HG02840 (cell line): ENCODE results near the gene MAT2A.
"Not testable (repeated sequence)": the region's sequence is repeated elsewhere in the genome, so short reads cannot be mapped to it uniquely, and the experiment has no call there.

Experiments
- ATAC-seq: cut with Tn5 transposase; IDR thresholded peaks from one replicate; pipeline ENCODE4 v1.9.1; 2021; ENCODE audit warnings: mild to moderate bottlenecking, moderate library complexity, moderate number of reproducible peaks; ENCODE audit not compliant: unreplicated experiment, low FRiP score

MAT2A gene

DNA sequence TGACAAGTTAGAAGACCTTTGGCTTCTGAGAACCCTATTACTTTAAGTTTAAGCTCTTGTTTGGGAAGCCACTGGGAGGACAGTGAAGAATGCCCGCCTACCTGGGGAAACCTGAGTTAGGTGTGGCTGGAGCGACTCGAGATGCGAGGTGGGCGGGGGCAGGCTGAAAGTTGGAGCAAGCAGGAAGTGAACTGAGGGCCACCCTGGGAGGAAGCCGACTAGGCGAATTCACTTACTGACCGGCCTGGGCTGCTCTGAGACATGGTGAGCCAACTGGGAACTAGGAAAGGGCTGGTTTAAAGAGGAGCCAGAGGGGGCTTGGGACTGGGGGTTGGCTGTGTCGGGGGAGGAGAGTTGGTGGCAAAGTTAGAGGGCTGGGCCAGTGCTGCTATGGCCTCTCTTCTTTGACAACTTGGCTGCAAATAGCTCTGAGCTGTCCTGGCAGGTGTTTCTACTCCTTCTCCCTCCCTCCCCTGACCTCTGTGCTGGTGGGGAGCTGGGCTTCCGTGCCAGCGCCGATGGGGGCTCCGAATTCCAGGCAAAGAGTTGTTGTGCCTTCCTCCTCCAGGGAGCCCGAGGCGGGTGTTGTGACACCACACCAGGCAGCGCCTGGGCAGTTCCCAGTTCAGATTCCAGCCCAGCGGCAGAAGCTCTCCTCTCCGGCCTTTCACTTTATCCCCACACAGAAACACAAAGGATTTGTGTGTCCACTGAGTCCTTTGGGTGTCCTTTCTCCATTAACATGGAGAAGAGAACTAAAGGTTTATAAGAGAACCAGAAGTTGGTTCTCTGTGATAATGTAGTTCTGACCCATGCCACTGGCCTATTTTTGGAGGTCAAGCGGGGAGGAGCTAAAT lies 38.6 kb downstream of the MAT2A start, which contains the start of gene VAMP8:
TSS of gene VAMP8 (plus strand) at position 201 of the 857 bp plus-strand sequence. CDS start at position 262, 61 bp downstream.
- ATAC-seq: no peak

DNA sequence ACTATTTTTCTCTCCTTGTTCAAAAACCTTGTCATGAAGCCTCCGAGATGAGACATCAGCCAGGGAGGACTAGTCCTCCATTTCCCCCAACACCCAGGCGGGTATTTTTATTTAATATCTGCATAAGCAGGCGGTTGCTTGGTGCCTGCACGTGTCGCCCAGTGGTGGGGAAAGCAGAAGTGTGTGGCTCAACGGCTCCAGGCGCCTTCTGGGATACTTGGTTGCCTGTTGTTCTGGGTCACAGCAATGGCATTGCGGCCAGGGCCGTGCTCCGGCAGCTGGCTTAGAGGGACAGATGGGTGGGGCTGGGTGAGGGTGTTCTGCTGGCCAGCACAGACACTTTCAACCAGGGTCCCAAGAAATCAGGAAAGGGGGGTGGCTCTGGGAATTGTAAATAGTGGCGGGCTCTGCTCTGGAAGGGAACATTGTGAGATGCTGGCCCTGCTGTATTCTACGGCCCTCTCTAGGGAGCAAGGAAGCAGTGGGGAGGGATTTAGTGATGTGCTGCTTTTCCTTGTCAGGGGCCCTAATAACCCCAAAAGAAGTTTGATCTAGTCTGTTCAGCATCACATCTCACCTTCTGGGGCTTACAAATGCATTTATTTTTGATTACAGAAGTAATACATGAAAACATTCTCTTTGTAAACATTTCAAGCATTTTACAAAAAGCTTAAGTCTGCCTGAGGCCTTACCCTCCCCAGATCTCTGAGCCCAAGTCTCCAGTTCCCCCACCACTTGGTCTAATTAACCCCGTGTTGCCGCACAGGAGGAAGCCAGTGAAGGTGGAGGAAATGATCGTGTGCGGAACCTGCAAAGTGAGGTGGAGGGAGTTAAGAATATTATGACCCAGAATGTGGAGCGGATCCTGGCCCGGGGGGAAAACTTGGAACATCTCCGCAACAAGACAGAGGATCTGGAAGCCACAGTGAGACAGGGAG lies 39.5 kb downstream of the MAT2A start:
- no peak for ATAC-seq

DNA sequence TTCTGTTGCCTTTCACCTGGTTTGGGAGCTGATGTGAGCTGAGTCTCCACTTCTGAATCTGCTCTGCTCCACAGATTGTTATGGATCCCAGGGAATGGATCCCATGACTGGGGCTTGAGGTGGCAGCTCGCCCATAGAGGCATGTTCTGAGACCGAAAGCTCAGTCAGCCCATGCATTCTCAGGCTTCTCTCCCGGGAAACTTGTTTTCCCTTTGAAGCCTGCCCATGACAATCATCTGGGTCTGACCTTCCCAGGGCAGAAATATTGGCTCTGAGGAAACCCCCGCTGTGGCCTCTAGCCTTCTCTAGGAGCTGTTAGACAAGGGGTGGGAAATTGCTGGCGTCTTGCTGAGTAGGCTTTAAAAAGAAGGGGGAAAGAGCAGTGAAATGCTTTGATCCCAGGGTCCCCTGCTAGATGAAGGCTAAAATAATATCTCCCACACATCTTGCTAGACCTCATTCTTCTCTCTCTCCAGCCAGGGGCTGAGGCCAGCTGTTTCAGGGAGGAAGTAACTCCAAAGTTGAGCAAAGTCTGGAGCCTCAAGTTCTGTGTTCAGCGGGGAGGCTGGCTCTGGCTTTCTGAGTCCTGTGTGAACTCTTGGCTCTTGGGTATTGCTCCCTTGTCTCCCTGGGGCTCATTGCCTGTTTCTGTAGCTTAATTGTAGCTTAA lies 40.4 kb downstream of the MAT2A start:
- ATAC-seq: no peak

DNA sequence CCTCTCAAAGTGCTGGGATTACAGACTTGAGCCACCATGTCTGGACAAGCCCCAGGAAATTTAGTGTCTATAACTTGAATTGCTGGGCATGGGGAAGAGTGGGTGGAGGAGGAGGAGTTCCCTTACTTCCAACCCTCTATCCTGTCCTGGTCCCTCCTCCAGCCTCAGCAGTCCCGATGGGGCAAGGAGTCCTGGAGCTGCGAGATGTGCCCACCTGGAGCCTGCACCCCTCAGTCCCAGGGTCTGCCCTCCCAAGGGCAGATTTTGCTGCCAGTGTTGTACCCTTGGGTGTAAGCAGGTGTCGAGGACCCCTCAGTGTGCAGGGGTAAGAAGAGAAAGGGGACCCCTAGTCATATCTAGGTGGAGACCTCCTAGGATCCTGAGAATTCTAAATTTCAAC lies 41.2 kb downstream of the MAT2A start:
- no peak for ATAC-seq

DNA sequence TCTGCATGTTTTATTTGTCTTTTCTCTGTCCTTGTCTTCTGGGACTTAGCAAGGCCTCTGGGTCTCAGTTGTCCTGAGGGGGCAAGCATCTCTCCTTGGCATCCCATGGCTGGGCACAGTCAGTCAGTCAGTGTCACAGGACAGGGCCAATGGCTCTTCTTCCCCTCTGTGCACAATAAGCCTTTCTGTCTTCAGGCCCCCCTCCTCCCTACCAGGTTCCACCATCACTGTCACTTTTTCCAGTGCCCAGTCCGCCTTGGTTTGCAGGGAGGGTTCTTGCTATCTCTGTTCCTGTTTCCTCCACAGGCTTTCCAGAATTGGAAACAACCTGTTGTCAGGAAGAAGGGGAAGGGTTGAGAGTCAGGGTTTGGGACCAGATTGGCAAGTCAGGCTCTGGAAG lies 43.5 kb downstream of the MAT2A start:
- no peak for ATAC-seq

DNA sequence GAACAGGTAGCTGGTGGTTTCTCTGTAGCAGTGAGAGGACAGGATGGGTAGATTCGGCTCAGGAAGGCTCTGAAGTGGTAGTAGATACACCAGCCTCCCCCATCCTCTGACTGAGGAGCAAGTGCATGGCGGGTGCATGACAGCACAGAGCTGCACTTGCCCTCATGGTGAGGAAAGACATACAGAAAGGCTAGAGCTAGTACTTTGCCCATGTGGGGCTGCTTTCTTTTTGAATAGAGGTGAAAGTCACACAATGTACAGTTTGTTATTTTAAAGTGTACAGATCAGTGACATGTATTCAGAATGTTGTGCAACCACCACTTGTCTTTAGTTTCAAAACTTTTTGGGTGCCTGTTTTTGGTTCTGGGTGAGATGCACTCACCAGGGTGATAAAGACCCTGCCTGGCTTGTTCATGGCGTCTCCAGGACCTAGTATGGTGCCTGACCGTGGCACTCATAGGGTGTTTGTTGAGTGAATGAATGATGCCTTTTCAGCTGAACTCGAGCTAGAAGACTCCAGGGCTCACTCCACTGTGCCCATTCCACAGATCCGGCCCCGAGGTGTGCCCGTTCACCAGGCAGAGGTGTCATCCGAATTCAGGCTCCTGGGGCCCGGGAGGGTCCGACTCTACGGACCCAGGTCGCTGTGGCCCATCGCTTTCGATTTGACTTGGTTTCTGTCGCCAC lies 44.8 kb downstream of the MAT2A start:
- no peak for ATAC-seq

DNA sequence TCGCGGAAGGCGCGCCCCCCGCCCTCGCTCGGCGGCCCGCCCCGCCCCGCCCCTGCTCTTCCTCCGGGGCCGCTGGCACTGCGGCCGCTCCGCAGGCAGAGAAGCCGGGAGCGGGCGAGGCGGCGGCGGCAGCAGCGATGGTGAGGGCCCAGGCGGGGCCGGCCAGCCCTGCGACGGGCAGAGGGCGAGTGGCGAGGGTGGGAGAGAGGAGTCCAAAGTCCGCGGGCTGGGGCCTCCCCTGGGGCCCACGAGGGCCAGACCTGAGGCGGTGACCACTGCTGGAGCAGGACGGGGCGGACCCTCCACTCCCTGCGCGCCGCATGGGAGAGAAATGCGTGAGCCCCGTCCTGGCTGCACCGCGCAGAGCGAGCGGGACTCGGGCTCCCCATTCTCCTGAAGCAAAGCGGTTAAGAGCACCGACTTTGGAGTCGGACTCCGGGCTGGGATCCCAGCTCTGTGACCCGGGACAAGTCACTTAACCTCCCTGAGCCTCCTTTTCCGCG lies 45.4 kb downstream of the MAT2A start, which contains the start of gene VAMP5:
TSS of gene VAMP5 (plus strand) at position 78 of the 503 bp plus-strand sequence. CDS start at position 138, 60 bp downstream.
- peak; percentile 49 for ATAC-seq

DNA sequence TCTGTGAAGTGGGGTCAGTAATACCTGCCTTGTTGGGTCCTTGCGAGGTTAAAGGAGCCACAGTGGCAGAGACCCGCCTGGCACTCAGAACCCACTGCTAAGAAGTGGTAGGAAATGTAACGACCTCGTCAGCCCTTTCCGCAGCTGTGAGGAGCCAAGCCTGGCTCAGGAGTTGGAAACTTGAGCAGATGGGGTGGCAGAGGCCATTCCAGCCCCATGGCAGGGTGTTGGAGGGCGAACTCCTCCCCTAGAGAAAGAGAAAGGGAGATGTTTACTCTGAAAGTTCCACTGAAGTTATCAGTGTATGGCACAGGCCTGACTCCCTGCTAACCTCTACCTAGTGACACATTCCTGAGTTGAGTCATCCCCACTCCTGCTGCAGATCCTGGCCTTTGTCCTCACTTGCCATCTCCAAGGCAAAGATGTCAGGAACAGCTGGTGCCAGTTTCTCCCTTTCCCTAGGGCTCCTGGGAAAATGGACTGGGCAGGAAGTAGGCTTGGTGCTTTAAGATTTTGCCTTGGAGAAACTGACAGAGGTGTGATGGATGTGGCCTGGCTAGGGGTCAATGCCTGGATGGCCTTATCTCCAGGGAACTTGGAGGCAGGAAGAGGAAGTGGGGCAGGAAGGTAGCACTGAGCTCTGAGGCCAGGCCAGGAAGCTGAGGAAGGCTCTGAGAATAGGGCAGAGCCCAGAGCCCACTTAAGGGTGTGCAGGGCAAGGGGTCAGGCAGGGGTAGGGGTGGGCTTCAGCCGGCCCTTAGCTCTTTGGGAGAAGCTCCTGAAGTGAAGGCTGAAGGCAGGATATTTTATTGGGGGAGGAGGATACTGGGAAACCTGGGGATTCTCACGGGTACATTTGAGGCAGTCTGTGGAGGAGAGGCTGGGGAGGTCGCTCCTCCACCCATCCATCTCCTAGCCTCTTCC lies 46.2 kb downstream of the MAT2A start:
- ATAC-seq: peak; percentile 24

DNA sequence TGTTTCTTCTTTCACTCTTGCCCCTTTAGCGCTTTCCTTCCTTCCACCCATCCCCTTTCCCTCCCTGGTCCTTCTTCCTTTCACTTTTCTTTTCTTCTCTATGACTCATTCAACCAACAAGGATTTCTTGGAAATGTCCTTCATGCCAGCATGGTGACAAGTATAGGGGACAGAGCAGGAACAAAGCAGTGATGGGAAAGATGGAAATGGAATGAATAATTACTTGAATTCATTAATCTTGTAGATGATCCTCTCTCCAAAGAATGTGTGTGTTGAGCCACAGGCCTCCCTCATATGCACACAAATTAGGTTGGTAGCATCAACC lies 46.8 kb downstream of the MAT2A start:
- no peak for ATAC-seq

DNA sequence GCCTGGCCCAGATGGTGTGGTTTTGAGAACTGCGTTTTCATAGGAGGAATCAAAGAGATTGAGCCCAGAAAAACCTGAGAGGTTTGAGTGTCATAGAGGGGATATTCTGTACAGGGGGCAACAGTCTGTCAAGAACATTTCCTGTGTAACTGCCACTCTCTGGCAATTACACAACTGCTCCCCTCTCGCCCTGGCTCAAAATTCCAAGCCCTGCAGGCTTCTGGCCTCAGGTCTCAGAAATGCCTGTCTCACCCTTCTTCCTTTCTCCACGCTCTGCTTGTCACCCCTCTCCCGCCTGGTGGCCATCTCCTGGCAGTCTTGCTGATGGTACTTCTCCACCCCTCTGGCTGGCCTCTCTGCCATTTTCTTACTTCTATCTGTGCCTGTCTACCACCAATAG lies 49.3 kb downstream of the MAT2A start:
- no peak for ATAC-seq

DNA sequence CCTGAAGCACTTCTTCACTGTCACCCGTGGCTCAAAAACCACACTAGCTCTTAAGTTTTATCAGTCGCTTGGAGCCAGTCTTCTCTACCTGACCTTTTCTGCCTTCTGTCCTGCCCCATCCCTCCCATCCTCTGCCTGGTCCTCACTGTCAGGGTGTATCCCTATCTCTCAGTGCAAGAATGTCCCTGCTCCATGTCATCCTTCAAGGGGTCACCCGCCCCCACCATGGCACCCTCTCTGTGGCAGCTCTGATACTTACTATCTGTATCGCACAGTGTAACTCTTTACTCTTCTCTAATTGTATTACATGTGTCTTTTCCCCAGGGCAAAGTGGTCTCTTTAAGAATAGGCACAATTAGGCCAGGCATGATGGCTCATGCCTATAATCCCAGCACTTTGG lies 49.7 kb downstream of the MAT2A start:
- ATAC-seq: no peak

DNA sequence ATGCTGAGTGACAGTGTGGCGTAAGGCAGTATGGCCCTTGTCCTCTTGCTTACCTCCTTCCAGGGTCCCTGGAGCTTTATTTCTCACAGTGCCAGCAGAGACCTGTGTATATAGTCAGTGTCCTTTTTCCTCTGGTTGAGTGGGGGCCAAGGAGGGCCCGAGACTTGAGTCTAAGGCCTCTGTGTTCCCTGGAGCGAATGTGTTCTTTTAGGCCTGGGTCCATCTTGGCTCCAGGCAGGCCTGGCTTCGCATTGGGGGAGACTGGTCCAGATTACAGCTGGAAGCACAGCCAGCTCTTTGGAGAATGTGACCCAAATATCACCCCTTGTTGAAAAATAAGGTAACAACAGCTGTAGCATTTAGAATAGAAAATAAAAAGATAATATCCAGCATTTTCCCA lies 50.2 kb downstream of the MAT2A start:
- no peak for ATAC-seq

DNA sequence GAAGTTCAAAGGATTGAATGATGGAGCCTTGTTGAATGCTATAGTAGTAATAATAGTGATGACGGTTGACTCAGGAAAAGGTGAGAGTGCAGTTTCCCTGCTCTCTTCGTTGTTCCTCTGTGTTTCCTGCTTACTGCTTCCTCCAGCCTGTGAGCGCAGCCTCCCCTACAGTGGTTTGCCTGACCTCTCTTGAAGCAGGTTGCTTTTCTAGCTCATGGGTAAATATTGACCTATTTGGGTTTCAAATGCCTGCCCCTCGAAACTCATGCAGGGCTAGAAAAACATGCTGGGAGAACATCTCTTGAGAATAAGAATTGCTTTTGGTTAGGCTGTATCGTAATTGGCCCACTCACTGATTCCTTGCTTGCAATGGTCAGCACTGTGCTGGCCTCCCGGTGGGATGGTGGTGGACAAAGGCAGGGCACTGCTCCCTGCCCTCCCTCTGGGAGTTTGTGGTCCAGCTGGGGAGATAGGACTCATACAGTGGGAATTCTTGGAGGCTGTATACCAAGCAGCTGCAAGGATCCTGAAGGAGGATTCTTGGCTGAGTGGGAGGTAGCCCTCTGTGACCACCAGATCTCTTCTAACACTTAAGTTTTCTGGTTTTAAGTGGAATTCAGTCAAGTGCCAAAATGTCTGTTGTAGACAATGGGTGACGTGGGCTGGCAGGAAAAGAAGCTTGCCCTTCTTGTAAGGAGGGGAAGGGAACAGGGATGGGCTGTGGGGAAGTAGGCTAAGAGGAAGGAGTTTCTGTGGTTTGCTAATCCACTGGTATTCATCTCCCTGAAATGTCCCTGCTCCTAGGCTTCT lies 51.2 kb downstream of the MAT2A start:
- ATAC-seq: no peak

DNA sequence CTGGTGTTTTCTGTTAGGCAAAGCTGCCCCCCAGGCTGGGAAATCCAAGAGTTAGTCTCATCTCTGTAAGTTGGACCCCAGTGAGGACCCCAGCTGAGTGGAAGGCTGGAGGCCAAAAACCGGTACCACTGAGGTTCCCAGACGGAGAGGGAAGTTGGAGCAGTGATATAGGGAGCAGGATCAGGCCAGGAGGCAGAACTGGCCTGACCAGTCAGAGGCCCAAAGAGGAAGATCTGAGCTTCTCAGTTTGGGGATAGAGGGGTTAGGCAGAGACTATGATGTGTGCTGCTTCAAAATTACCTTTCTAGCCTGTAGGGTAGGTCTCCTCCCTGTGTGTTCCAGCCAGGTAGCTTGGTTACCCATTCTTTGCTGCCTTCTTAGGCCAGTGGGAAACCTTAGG lies 52.0 kb downstream of the MAT2A start:
- ATAC-seq: no peak

DNA sequence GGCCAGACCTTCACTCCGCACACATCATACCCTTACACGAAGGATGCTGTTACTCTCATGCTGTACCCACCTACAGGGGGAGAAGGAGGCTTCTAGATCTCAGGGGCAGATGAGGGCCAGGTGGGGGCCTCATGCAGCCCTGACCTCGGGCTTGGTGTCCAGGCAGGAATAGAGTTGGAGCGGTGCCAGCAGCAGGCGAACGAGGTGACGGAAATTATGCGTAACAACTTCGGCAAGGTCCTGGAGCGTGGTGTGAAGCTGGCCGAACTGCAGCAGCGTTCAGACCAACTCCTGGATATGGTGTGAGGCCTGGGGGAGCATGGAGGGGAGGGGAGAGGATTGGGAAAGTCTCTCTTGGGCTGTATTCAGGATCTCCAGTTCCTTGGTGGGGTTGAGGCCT lies 52.6 kb downstream of the MAT2A start:
- no peak for ATAC-seq

DNA sequence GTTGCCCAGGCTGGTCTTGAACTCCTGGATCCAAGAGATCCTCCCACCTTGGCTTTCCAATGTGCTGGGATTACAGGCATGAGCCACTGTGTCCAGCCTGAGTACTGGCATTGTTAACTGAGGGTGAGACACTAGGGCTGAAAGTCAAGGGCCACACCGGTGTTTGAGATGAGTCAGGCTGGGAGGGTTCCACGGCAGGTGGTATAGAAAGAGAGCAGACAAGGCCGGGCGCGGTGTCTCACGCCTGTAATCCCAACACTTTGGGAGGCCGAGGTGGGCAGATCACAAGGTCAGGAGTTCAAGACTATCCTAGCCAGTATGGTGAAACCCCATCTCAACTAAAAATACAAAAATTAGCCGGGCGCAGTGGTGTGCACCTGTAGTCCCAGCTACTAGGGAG lies 53.3 kb downstream of the MAT2A start:
- ATAC-seq: not testable (repeated sequence)

DNA sequence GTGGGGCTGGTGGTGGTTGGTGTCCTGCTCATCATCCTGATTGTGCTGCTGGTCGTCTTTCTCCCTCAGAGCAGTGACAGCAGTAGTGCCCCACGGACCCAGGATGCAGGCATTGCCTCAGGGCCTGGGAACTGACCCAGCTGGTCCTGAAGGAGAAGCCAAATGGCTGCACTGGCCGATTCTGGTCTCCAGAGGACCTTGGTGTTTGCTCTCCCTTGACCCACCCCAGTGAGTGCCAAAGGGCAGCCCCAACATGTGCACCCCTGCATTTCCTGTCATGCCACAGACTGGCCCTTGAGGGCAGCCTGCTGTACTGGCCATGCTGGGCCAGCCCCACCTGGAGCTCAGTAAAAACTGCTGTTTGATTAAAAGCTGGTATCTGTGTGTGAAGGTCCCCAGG lies 54.1 kb downstream of the MAT2A start:
- ATAC-seq: no peak
